CD4-positive, alpha-beta T cell treated with Interleukin-4 for 4 hours (primary cell): ENCODE results near the gene DEPDC7.
"Not testable (repeated sequence)": the region's sequence is repeated elsewhere in the genome, so short reads cannot be mapped to it uniquely, and the experiment has no call there.

Experiments
- DNase-seq: peaks from one replicate; pipeline ENCODE4 v3.0.0-alpha.2; 2020

The DEPDC7 gene

DNA sequence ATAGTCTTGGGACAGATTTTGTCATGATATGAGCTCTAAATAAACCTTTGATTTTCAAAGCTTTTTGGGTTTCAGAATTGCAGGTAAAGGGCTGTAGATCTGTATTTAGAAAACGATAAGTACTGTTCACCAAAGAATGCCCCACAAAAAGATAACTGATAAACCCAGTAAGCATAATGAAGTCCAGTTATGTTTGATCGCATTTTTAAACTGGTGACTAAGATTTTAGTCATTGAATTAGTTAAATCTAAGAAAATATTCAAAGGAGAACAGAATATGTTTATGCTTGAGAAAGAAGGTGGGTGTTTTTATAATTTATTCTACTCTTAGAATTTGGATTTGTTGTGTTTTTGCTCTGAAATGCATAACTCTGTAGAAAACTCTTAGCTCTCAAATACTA lies 11.6 kb downstream of the DEPDC7 start:
- DNase-seq = no peak

DNA sequence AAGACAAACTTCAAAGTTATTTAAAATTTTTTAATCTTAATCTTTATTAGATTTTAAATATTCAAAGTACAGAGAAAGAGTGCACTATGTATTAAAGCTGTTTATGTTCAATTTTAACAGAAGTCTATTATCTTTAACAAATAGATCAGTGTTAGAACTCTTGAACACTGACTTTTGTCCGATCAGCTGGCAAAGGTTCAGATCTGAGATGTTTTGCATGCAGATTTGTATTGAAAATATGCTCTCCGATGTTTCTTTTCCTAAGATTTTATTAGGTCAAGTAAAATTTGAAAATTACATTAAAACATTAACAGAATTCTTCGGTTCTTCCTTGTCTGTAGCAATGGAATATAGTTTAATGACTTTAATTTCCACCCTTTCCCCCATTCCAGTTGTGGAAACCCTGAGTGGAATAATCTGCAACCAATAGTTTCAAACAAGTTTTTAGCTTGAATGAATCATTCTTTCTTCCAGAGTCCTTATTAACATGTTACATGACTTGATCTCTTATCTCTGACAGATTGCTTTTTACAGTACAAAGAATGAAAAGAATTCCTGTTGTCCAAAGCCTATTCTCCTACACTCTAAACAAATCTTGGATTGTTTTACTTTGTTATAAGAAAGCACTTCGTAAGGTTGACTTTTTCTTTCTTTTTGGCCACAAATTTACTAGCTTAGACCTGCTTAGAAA lies 12.3 kb downstream of the DEPDC7 start:
- no peak for DNase-seq

DNA sequence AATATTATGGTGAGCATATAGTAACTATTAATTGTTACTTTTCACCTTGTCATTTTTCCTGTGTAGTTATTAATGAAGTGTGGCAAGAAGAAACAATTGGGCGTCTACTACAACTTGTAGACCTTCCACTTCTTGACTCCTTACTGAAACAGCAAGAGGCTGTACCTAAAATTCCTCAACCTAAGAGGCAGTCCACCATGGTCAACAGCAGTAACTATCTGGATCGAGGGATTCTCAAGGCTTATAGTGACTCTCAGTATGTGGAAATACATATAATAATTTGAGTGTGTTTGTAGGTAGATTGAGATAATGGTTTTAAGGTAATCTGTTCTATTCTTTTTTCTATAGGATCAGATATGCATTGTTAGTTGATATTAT lies 12.8 kb downstream of the DEPDC7 start:
- DNase-seq = no peak

DNA sequence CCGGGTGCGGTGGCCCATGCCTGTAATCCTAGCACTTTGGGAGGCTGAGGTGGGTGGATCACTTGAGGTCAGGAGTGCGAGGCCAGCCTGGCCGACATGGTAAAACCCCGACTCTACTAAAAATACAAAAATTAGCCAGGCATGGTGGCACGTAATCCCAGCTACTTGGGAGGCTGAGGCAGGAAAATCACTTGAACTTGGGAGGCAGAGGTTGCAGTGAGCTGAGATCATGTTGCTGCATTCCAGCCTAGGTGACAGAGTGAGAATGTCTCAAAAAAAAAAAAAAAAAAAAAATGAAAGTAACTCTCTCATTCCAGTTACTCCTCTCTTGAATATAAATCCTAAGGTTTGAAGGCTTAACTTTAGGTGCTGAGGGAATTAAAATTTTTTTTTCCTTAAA lies 13.5 kb downstream of the DEPDC7 start:
- DNase-seq = not testable (repeated sequence)

DNA sequence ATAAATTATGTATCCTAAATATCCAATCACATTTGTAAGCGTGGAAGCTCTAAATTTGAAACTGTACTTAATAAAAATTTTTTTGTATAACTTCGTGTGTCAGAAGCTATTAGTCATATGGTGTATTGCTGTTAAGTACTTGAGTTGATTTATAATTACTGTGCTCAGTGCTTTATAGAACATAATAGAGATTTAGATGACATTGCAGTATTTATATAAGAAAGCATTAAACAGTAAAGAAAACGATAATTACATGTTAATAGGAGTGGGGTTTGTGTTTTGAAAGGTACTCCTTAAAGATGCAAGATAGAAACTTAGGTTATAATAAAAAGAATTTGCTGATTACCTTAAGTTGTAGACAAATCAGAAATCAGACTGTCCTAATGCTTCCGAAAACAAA lies 17.8 kb downstream of the DEPDC7 start:
- no peak for DNase-seq

DNA sequence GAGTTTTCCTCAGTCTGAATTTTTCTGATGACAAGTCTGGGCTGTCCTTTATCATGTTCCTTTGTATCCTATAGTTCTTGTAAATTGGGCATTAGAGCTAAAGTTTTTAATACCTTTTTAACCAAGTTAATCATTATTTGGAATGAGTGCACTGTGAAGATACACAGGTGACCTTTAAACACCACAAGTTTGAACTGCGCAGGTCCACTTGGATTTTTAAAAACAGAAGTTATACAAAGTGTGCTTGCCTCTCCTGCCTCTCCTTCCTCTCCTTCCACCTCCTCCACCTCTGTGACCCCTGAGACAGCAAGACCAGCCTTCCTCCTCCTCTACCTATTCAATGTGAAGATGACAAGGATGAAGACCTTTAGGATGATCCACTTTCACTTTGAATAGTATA lies 19.3 kb downstream of the DEPDC7 start:
- DNase-seq = no peak

DNA sequence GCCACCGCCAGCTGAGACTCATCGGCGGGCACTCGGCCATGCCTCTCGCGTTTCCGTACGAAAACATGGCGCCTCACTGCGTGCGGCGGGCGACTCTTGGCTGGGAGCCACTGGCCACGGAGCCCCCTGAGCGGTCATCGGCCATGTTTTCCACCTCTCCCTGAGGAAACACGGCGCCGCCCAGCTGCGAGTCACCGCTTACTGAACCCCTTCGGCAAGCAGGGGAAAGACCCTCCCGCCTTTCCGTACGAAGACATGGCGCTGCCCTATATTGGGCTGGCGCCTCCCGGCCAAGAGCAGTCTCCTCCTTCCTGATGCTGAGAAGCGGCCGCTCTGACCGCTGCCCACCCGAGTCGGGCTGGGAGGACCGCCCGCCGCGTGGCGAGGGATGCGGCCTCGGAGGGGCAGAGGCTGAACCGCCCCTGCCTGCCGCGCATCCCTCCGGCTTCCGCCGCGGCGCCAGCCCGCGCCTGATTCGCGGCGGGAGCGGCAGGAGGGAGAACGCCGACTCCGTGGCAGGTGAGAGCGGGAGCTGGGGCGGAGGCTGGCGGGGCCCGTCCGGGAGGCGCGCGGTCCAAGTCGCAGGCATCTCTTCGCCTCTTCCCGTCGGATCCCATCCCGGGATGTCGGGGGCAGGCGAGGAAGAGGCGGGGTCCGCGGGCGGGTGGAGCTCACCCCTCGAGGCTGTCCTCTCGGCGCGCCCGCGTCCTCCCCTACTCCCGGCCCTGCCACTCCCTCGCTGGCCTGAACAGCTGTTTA lies 23.8 kb downstream of the DEPDC7 start, which contains the start of gene TCP11L1:
TCP11L1 (plus strand) TSS at position 299 of the 759 bp plus-strand sequence. CDS start 4,202 bp downstream, outside the sequence.
- DNase-seq = peak; percentile 74

DNA sequence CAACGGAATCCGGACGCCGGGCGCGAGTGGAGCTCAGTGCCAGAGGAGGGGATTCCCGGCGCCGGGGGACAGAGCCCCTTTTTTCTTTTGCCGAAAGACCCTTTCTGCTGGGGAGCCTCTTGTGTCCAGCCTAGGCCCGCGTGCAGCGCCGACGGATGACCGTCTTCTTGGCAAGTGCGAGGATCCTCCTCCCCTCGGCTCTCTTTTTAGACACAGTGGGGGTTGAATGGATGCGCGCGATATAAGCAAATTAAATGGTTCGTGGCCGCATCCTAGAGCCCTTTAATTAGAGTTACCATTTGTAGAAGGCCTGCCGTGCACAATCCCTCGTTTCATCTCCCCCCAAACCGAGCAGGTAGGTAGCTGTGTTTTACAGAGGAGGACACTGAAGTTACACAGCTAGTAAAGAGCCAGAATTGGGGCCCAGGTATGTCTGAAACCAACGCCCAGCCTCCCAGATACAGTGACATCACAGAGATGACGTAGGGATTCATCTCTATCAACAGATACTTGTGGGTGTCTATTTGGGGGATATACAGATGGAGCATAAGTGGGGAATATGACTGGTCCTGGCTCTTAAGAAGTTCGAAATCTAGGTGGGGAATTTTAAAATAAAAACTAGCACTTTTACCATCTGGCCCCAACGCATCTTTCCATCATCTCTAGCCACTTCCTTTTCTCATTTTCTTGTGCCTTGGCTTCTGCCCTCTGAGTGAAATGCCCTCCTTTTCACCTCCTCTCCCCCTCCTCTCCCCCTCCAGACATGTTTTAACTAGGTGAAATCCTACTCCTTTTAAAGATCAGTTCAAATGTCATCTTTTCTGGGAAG lies 24.6 kb downstream of the DEPDC7 start:
- DNase-seq = peak; percentile 48

DNA sequence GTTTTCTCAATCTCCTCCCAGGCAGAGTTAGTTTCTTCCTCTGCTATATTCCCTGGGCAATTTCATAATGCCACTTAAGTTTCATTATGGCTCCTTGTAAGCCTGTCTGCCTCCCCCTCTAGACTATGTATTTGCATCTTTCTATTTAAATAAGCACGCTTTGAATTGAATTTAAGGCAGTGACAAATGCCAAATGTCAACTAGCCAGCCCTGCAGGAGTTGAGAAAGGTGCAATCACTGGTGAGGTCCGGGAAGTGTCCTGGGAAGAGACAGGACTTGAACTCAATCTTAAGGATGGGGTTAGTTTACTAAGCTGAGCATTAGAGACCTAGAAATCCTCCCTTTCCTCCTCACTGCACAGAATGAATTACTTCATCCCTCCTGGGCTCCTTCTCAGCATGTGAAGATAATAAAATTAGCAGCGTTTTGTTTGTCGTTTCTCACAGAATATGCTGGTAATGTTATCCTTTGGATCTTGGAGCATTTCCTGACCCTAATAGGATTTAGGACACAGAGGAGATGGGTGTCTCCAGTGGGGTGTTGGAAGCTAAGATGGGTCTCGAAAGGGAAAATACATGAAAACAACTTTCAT lies 25.3 kb downstream of the DEPDC7 start:
- DNase-seq = no peak

DNA sequence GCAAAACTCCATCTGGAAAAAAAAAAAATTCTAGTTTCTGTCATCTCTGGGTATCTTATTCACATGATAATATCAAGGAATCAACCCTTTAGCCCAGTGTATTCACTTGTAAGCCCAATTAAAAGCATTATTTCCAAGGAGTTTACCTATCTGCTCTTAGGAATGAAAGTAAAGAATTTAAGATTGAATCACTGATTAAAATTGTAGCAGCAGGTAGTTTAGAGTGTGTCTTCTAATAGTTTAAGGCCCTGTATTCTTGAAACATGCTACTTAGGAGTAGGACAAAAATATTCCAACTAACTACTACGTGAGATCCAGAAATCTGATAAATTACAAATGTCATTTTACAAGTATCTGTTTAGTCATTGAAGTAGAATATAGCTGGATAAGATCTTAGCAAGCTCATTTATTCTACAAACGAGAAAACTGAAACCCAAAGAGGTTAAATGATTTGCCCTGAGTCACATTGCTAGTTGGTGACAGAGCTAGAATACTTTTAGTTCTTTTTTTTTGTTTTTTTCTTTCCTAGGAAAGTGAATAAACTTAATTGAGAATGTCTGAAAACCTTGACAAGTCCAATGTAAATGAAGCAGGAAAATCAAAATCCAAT lies 27.6 kb downstream of the DEPDC7 start:
- no peak for DNase-seq

DNA sequence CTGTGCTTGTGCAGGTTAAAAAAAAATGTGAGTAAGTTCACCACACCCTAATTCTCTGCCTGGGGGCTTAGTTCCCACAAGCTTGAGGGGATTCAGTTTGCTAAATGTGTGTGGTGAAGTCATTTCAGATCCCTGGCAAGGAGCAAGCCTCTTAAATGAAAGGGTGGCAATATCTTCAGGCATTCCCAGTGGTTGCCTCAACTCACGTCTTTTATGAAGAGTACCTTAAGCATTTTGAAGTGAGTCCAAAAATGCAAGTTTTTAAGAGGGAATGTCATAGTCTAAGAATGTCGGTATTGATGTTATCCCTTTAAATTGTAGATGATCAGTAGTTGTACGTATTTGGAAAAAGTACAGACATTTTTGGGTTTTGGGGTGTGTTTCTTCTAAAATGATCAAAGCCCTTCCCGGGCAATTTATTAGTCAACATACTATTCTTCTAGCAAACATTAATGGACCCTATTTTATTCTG lies 28.6 kb downstream of the DEPDC7 start:
- no peak for DNase-seq

DNA sequence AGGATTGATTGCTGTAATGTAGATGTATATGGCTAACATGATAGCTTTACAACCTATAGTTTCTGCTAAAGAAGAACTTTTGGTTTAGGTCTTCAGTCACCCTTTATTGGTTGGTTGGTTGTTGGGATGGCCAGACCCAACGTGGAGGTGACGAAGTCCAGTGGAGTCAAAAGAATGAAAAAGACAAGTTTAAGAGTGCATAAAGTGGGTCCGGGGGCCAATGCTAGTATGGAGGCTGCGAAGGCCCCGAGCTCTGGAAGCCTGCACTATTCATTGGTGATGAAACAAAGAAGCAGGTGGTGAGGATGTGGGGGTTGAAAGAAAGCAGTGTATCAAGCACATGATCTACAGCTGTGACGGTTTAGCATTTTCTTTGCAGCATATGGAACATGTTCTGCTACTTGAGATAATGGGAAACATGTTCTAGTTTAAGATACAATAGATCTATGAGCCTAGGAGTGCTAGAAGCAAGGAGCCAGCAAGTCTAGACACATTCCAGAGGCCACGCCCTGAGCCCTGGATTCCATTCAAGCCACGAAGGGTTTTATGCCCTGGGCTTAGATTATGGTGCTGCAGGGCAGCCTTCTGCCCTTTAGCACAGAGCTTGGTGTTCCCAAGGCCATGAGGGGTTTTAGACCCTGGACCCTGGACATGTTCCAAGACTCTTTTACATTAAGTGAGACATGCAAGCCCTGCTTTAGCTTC lies 30.0 kb downstream of the DEPDC7 start:
- no peak for DNase-seq

DNA sequence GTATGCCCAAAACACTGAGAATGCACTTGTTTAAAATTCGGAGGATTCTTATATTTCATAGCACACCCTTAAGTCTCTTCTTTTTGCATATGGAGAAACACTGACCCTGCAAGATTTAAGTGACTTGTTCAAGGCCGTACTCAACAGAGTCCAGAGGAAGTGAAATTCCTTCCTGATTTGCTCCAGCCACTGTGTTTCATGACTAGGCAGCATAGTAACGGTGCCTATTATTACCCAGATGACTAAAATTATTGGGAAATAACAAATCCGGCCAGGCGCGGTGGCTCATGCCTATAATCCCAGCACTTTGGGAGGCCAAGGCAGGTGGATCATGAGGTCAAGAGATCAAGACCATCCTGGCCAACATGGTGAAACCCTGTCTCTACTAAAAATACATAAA lies 33.0 kb downstream of the DEPDC7 start:
- DNase-seq = not testable (repeated sequence)

DNA sequence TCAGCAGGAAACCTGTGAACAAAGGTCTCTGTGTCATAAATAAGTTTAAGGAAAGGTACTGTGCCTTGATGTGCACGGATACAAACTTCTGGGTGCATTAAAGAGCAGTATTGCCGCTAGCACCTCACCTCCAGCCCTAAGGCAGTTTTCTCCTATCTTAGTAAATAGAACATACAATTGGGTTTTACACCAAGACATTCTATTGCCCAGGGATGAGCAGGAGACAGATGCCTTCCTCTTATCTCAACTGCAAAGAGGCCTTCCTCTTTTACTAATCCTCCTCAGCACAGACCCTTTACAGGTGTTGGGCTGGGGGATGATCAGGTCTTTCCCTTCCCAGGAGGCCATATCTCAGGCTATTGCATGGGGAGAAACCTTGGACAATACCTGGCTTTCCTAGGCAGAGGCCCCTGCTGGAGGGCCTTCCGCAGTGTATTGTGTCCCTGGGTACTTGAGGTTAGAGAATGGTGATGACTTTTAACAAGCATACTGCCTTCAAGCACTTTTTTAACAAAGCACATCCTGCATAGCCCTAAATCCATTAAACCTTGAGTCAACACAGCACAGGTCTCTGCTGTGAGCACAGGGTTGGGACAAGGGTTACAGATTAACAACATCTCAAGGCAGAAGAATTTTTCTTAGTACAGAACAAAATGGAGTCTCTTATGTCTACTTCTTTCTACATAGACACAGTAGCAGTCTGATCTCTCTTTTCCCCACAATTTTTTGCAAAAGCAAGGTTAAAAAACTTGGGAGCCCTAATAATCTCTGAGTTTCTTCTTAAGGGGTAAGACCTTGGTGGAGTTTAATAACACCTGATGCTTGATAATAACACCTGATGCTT lies 34.1 kb downstream of the DEPDC7 start:
- DNase-seq = not testable (repeated sequence)

DNA sequence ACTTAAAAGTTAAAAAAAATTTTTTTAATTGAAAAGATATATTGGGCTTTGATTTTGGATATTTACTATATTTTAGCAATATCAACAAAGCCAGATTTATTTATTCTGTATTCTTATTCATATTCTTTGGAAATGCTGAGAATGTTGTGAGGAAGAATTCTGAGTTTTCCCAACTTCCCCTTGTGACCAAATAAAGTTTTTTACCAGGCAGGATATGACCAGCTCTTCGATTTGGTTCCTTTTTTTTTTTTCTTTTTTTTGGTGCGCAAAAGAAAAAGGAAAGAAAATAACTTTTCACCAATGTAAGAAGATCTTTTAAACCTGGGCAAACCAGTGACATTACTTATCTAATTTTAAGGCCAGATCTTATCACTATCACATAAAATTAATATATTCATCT lies 36.6 kb downstream of the DEPDC7 start:
- DNase-seq = no peak

DNA sequence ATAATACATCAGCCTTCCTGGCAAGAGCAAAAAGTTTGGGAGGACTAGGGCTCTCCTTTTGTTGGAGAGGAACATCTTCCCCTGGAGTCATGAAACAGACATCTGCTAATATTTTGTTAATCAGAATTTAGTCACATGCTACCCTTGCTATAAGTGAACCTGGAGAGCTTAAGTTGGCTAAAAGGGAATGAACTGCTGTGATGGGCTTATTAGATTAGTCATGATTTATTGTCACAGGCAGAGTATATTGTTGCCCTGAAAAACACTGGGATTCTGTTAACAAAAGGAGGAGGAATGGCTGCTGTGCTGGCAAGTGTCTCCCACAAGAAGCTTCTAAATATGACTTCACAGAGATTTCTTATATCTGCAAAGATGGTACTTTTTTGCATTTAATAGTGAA lies 39.7 kb downstream of the DEPDC7 start:
- no peak for DNase-seq

DNA sequence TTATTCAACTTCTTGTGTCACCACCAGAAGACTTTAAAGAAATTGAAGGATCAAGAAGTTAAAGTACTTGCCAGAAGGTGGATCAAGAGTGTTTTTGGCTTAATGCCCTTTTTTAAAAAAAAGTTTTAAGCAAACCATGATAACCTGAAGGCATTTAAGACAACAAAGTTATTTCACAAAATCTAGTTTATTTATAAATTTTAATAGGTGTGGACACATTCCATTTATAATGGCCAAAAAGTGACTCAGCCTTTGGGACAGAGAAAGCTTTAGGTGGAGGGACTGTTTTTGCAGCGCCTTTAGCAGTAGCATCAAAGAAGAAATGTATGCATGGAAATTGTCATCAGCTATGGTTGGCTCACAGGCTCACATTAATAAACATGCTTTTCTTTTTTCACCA lies 41.6 kb downstream of the DEPDC7 start:
- no peak for DNase-seq

DNA sequence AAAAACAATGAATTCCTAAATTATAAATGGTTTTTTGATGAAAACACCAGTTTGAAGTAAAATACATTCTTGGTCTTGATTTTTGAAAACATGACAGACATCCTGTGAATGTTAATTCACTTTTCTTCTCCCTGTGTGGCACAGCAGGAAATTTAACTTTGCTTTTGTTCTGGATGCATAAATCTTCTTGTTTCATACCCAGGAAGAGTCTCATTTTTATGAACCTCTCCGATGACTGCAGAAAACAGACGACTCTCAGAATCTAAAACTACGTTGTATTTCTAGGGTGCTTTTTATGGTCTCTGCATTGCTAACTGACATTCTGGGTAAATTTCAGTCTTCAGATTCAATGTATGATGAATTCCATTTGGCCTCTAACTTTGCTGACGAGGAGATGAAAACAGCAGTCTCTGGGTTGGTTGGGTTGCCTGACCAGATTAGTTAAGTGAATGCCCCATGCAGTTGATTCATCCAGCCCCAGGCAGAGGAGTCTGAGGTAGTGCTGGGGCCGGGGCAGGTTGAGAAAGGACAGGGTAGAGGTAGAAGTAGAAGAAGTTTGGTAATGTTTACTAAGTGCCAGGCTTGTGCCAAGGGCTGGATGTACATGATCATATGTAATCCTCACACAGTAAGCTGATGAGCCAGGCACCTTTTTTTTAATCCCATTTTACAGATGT lies 43.8 kb downstream of the DEPDC7 start:
- DNase-seq = no peak

DNA sequence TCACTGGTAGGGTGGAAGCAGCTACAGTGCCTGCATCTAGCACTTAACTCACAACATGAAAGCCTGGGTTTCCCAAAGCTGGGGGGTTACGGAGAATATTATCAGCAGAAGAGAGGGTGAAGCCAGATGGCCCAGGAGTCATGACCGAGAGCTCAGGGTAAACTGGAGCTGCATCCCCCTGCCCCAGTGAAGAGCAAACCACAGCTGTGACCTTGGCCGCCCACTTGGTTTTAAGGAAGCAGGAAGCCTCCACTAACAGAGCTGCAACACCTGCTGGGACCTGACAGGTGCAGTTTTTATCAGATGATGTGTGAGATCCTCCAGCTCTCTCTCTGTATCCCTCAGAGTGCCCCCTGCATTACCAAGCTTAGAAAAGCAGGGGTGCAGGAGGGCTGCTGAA lies 44.6 kb downstream of the DEPDC7 start:
- DNase-seq = no peak

DNA sequence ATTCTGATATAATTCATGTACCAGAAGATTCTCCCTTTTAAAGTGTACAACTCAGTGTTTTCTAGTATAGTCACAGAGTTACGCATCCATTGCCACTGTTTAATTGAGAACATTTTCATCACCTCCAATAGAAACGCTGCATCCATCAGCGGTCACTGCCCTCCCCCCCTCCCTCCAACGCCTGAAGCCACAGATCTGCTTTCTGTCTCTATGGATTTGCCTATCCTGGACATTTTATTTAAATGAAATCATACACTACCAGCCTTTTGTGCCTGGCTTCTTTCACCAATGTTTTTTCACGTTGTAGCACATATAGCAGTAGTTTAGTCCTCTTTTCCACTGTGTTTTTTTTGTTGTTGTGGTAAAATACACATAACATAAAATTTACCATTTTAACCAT lies 46.5 kb downstream of the DEPDC7 start:
- DNase-seq = no peak
